Prostate gland (tissue), 2 donors: ENCODE results near the gene GNL2. TPM values are rescaled to one million over a fixed set of nuclear protein-coding genes. Genes with fewer than 3 reads are reported as not detected.

Source experiments
- DNase-seq: peaks from one replicate; pipeline ENCODE4 v3.0.0-alpha.2; 2019; ENCODE audit warnings: low spot score
- H3K27ac ChIP-seq, 2 donors: fragments of 200-600 bp; sonication (generic); 2 replicates each; pipeline ENCODE4 v1.5.1; 2017 to 2019
- H3K27me3 ChIP-seq: fragments of 200-600 bp; sonication (generic); replicated peaks from 2 replicates; pipeline ENCODE4 v1.5.1; 2019; ENCODE audit not compliant: insufficient read depth
- H3K36me3 ChIP-seq, 2 donors: fragments of 200-600 bp; sonication (generic); 1 replicate in 1 of 2; 2 replicates in 1 of 2; pipeline versions ENCODE4 v1.5.1 to v1.8.1; 2017 to 2019
- H3K4me1 ChIP-seq: fragments of 200-600 bp; sonication (generic); replicated peaks from 2 replicates; pipeline ENCODE4 v1.5.1; 2019
- H3K4me3 ChIP-seq, 2 donors: fragments of 200-600 bp; sonication (generic); 2 replicates each; pipeline ENCODE4 v1.5.1; 2017 to 2019
- H3K9me3 ChIP-seq: fragments of 200-600 bp; sonication (generic); 2 replicates; pipeline ENCODE4 v1.5.1; 2017
- POLR2A ChIP-seq: fragments of 450-650 bp; IDR thresholded peaks from one replicate; pipeline ENCODE4 v1.6.1; 2016; ENCODE audit warnings: antibody characterized with exemption, mild to moderate bottlenecking
- POLR2AphosphoS5 ChIP-seq: sonication (generic); formaldehyde crosslinking; IDR thresholded peaks from one replicate; pipeline ENCODE4 v1.6.1; 2017; ENCODE audit warnings: antibody characterized with exemption
- WGBS: methylation state at CpG from one replicate; pipeline ENCODE4 v1.1.5; 2018; 5-methylcytosine and 5-hydroxymethylcytosine counted together
- intact Hi-C: fragments of 100-400 bp; cut with DNase I; formaldehyde crosslinking; loops from one replicate; pipeline ENCODE4 v1.14.2; 2022
- total RNA-seq, 2 donors: library from RNA; depleted of rRNA; stranded (reverse); fragments of >200 nt; gene quantifications; one replicate each; pipeline ENCODE4 v1.1.0, GENCODE V29; 2016
- TF ChIP-seq, protein P1 (sequence below), 4 experiments: fragments of 200-600 bp in 2 of 4; fragments of 450-650 bp in 2 of 4; sonication (generic) in 2 of 4; IDR thresholded peaks; 1 replicate in 3 of 4; 2 replicates in 1 of 4; pipeline ENCODE4 v1.5.1; 2016 to 2019; ENCODE audit warnings: antibody characterized with exemption in 4 of 4, mild to moderate bottlenecking in 2 of 4, moderate library complexity in 2 of 4

GNL2 gene
- total RNA-seq, 2 donors from 2014 or later, result 23.2 to 52.0 TPM

DNA sequence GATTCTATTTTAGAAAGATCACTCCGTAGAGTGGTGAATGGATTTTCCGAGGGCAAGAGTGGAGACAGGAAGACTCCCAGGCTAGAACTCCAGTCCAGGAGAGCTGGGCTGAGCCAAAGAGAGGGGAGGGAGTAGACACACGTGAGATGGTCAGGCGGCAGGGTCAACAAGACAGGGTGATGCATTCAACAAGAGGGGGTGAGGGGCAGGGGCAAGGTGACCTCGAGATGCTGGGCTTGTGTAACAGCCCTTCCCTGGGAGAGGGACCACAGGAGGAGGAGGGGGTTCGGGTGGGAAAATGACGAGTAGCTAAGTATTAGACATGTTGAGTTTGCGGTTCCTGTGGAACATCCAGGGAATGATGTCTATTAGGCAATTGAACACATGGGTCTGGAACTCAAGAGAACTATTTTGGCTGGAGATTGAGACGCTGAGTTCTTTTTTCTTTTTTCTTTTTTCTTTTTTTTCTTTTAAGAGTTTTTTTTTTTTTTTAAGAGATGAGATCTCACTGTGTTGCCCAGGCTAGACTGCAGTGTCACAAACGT is 25.7 kb upstream of the GNL2 start:
- DNase-seq, result no peak
- no peaks in the 10 kb centered on the region for H3K4me1 ChIP-seq
- TF ChIP-seq, protein P1, sequence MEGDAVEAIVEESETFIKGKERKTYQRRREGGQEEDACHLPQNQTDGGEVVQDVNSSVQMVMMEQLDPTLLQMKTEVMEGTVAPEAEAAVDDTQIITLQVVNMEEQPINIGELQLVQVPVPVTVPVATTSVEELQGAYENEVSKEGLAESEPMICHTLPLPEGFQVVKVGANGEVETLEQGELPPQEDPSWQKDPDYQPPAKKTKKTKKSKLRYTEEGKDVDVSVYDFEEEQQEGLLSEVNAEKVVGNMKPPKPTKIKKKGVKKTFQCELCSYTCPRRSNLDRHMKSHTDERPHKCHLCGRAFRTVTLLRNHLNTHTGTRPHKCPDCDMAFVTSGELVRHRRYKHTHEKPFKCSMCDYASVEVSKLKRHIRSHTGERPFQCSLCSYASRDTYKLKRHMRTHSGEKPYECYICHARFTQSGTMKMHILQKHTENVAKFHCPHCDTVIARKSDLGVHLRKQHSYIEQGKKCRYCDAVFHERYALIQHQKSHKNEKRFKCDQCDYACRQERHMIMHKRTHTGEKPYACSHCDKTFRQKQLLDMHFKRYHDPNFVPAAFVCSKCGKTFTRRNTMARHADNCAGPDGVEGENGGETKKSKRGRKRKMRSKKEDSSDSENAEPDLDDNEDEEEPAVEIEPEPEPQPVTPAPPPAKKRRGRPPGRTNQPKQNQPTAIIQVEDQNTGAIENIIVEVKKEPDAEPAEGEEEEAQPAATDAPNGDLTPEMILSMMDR (IDR thresholded peaks at IDR 0.05), result no peak
- TF ChIP-seq POLR2A, result no peak
- TF ChIP-seq POLR2AphosphoS5, result no peak
- H3K36me3 ChIP-seq, result no peaks in the 10 kb centered on the region
- WGBS, result 55% methylated on average over 10 of the region's 10 CpGs
- peaks cover 5% of the 10 kb centered on the region for H3K27me3 ChIP-seq
- H3K9me3 ChIP-seq, result no peaks in the 10 kb centered on the region
- H3K4me3 ChIP-seq, result no peak overlapping the region
- H3K27ac ChIP-seq, result no peak overlapping the region
- intact Hi-C loops, result no loop called here

DNA sequence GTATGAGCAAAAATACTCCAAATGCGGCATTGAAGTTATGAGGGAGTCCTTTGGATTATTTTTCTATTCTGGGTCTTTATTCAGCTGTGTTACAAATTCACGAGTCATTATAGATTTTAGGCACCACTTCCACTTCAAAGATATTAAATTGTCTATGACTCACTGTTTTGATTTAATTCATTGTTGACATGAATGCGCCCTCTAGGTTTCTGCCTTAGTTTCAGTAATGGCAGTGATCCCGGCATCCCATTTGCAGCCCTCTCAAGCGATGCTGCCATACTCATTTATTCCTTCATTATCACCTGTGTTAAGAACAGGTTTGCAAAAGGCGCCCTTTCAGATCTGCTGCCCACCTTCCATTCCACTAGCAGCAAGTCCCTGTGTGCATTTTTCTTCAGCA is 25.0 kb upstream of the GNL2 start:
- no peaks in the 10 kb centered on the region for H3K9me3 ChIP-seq

DNA sequence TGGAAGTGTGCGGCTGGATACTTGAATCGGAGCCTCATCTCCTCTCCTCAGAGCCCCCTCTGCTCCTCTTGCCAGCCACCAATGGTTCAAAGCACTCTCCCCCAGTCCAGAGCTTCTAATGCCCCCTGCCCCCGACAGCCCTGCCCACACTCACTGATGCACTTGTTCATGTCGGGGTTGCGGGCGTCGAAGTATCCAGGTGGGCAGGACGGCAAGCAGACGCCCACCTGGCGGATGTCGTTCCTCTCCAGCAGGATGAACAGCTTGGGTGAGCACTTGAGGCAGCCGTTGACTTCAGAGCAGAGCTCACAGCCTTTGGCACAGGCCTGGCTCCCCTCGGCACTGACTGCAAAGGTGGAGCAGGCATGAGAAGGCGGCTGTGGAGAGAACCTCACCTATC is 20.6 kb upstream of the GNL2 start:
- Histone ChIP-seq H3K4me1 (no peaks in the 10 kb centered on the region), H3K27ac (no peak overlapping the region), H3K27me3 (no peaks in the 10 kb centered on the region), H3K9me3 (no peaks in the 10 kb centered on the region), H3K36me3 (no peaks in the 10 kb centered on the region), H3K4me3 (no peak overlapping the region)
- WGBS, result 65% methylated on average over 14 of the region's 14 CpGs
- intact Hi-C loops, result no loop called here
- no peak for TF ChIP-seq POLR2AphosphoS5
- no peak for TF ChIP-seq POLR2A
- no peak for DNase-seq

More for the DNA sequence above, 25.0 kb upstream of the GNL2 start:
- TF ChIP-seq POLR2AphosphoS5 (no peak), POLR2A (no peak)
- TF ChIP-seq, protein P1 (IDR thresholded peaks at IDR 0.05), result no peak
- H3K27ac ChIP-seq, result no peak overlapping the region
- H3K4me1 ChIP-seq, result no peaks in the 10 kb centered on the region
- no peaks in the 10 kb centered on the region for H3K36me3 ChIP-seq
- no peak for DNase-seq
- no peak overlapping the region for H3K4me3 ChIP-seq
- intact Hi-C loops, result no loop called here
- no peaks in the 10 kb centered on the region for H3K27me3 ChIP-seq
- WGBS, result 83% methylated on average over 6 of the region's 6 CpGs

DNA sequence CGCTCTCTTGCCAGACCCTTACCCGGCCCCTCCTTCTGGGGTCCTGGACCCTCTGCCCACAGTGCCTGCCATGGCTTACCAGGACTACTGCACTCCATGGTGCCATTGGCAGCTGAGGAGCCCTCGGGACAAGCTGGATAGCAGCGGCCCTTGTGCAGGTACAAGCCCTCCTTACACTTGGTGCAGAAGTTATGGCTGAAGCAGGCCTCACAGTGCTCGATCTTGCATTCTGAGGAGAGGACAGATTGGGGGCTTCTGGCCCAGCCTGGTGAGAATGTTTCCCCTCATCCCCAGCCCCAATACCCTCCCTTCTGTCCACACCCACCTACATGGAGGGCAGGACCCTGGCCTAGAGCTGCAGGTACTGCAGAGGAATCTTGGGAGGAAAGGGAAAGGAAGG is 18.4 kb upstream of the GNL2 start:
- 84% methylated on average over 5 of the region's 5 CpGs for WGBS
- intact Hi-C loops, result no loop called here

DNA sequence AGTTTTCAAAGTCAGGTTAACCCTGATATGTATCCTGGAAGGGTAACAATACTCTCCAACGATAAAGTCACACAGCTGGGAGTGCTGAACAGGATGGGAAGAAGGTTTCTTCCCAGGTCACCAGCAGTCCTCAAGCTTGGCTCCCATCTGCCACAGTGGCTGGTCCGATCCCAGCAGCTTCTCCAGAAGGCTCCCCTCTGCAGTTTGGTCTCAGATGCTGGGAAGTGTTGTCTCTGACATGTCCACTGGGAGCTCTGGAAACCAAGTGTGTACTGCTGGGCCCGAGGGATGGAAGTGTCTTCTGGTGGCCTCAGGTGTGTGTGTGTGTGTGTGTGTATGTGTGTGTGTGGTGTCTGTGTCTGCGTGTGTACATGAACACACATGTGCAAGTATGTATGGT is 16.4 kb upstream of the GNL2 start:
- no peak for TF ChIP-seq POLR2A
- TF ChIP-seq, protein P1 (IDR thresholded peaks at IDR 0.05), result no peak
- TF ChIP-seq POLR2AphosphoS5, result no peak
- intact Hi-C loops, result no loop called here
- H3K36me3 ChIP-seq, result no peaks in the 10 kb centered on the region
- DNase-seq, result no peak
- no peak overlapping the region for H3K4me3 ChIP-seq
- H3K4me1 ChIP-seq, result no peaks in the 10 kb centered on the region
- no peak overlapping the region for H3K27ac ChIP-seq
- H3K9me3 ChIP-seq, result no peaks in the 10 kb centered on the region
- H3K27me3 ChIP-seq, result no peaks in the 10 kb centered on the region
- WGBS, result 74% methylated on average over 4 of the region's 4 CpGs

More for the DNA sequence above, 18.4 kb upstream of the GNL2 start:
- Histone ChIP-seq H3K27ac (no peak overlapping the region), H3K4me1 (no peaks in the 10 kb centered on the region), H3K9me3 (no peaks in the 10 kb centered on the region), H3K4me3 (no peak overlapping the region), H3K27me3 (no peaks in the 10 kb centered on the region), H3K36me3 (no peaks in the 10 kb centered on the region)
- TF ChIP-seq, protein P1 (IDR thresholded peaks at IDR 0.05), result no peak
- TF ChIP-seq POLR2A, result no peak
- TF ChIP-seq POLR2AphosphoS5, result no peak
- DNase-seq, result no peak
